ENCODE data around the gene ARMH3. TPM values are rescaled to one million over a fixed set of nuclear protein-coding genes. Genes with fewer than 3 reads are reported as not detected.

ARMH3 gene
- total and polyA plus RNA-seq, 10 of the 15 experiments (the other 5 are each of a cell fraction or from before 2014, with no cell fraction given), result 13.0 to 33.0 (median 16.4) TPM

DNA sequence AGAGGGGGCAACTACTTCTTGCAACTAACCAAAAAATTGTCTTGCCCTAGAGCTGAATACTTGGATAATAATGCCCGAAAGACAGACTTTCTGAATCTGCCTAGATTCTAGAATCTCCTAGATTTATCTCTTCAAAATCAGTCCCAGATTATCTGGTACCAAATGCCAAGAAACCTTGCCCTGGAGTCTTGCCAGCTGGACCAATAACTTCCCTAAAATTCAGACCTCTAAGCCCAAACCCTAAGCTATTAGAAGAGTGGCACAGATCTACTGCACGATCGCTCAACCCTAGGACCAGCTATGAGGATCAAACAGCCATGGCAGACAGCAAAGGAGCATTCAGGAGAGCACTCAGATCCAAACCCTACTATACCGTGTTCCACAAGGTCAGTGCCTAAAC, 45.0 kb downstream of the ARMH3 start:
- Histone ChIP-seq H2AFZ (ENCODE audit: control insufficient read depth, low read depth, low read length) (no peak overlapping the region), H3K9ac (ENCODE audit: control insufficient read depth, insufficient read depth, low read length) (no peak overlapping the region), H3K27ac (ENCODE audit: control insufficient read depth, insufficient read depth) (no peak overlapping the region), H3K27me3 (replicated peaks in 1 of 2; ENCODE audit: control insufficient read depth in 2 of 2, insufficient read depth in 2 of 2, low read length in 1 of 2) (no peaks in the 10 kb centered on the region), H3K4me3 (no peak overlapping the region), H3K4me2 (ENCODE audit: control insufficient read depth, insufficient read depth) (no peak overlapping the region), H3K4me1 (ENCODE audit: control insufficient read depth, insufficient read depth, low read length) (peaks cover 9% of the 10 kb centered on the region), H3K79me2 (ENCODE audit: control insufficient read depth, insufficient read depth, low read length) (no peaks in the 10 kb centered on the region), H3K9me3 (replicated peaks; ENCODE audit: control insufficient read depth, insufficient read depth, low read length) (no peaks in the 10 kb centered on the region), H3K36me3 (ENCODE audit: control insufficient read depth in 2 of 2, insufficient read depth in 2 of 2, low read length in 1 of 2) (peaks cover 0 to 7% of the 10 kb centered on the region in 2 experiments), H4K20me1 (ENCODE audit: control insufficient read depth, insufficient read depth) (no peaks in the 10 kb centered on the region)
- intact Hi-C loops (cut with micrococcal nuclease; ENCODE audit: unreplicated experiment) (no loop called here), in situ Hi-C loops (cut with MboI) (no loop called here)
- ChIA-PET RAD21 (ENCODE audit: unreplicated experiment) (interaction anchor here (0.5 to 16.8 kb wide), 16 partner anchors 9 to 171 kb away, joined by 3 to 538 read pairs (median 18); partner anchors contain the start of genes HPS6 and KCNIP2), CTCF (interaction anchor here (1.0 to 19.2 kb wide), 39 partner anchors 9 to 237 kb away, joined by 3 to 697 read pairs (median 11); partner anchors contain the start of genes ARMH3, KCNIP2, NPM3 and OGA), POLR2A (interaction anchor here (1.0 to 5.2 kb wide), 4 partner anchors 108 to 170 kb away, joined by 3 to 55 read pairs (median 15); no protein-coding TSS in a partner anchor), SMC1A (ENCODE audit: uncharacterized antibody, unreplicated experiment) (interaction anchor here (1.0 to 19.5 kb wide), 27 partner anchors 9 to 228 kb away, joined by 3 to 408 read pairs (median 14); partner anchors contain the start of genes ARMH3, KCNIP2 and NPM3)
- FAIRE-seq (no peak), ATAC-seq (no peak), DNase-seq (ENCODE audit: low read depth, low spot score) (no peak)
- 77% methylated on average over 4 of the region's 4 CpGs for WGBS (ENCODE audit: insufficient coverage, insufficient replicate concordance, low lambda C conversion rate, missing lambda C conversion rate)
- no TSS peak for BruUV-seq (replicated peaks)
- TF ChIP-seq ZNF207 (IDR thresholded peaks at IDR 0.05; ENCODE audit: borderline replicate concordance), result no peak
- TF ChIP-seq, protein P1, sequence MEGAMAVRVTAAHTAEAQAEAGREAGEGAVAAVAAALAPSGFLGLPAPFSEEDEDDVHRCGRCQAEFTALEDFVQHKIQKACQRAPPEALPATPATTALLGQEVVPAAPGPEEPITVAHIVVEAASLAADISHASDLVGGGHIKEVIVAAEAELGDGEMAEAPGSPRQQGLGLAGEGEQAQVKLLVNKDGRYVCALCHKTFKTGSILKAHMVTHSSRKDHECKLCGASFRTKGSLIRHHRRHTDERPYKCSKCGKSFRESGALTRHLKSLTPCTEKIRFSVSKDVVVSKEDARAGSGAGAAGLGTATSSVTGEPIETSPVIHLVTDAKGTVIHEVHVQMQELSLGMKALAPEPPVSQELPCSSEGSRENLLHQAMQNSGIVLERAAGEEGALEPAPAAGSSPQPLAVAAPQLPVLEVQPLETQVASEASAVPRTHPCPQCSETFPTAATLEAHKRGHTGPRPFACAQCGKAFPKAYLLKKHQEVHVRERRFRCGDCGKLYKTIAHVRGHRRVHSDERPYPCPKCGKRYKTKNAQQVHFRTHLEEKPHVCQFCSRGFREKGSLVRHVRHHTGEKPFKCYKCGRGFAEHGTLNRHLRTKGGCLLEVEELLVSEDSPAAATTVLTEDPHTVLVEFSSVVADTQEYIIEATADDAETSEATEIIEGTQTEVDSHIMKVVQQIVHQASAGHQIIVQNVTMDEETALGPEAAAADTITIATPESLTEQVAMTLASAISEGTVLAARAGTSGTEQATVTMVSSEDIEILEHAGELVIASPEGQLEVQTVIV (IDR thresholded peaks at IDR 0.05; ENCODE audit: borderline replicate concordance, partially characterized antibody), result no peak
- TF ChIP-seq, protein P2, sequence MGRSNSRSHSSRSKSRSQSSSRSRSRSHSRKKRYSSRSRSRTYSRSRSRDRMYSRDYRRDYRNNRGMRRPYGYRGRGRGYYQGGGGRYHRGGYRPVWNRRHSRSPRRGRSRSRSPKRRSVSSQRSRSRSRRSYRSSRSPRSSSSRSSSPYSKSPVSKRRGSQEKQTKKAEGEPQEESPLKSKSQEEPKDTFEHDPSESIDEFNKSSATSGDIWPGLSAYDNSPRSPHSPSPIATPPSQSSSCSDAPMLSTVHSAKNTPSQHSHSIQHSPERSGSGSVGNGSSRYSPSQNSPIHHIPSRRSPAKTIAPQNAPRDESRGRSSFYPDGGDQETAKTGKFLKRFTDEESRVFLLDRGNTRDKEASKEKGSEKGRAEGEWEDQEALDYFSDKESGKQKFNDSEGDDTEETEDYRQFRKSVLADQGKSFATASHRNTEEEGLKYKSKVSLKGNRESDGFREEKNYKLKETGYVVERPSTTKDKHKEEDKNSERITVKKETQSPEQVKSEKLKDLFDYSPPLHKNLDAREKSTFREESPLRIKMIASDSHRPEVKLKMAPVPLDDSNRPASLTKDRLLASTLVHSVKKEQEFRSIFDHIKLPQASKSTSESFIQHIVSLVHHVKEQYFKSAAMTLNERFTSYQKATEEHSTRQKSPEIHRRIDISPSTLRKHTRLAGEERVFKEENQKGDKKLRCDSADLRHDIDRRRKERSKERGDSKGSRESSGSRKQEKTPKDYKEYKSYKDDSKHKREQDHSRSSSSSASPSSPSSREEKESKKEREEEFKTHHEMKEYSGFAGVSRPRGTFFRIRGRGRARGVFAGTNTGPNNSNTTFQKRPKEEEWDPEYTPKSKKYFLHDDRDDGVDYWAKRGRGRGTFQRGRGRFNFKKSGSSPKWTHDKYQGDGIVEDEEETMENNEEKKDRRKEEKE (IDR thresholded peaks at IDR 0.05), result no peak
- TF ChIP-seq, protein P3, sequence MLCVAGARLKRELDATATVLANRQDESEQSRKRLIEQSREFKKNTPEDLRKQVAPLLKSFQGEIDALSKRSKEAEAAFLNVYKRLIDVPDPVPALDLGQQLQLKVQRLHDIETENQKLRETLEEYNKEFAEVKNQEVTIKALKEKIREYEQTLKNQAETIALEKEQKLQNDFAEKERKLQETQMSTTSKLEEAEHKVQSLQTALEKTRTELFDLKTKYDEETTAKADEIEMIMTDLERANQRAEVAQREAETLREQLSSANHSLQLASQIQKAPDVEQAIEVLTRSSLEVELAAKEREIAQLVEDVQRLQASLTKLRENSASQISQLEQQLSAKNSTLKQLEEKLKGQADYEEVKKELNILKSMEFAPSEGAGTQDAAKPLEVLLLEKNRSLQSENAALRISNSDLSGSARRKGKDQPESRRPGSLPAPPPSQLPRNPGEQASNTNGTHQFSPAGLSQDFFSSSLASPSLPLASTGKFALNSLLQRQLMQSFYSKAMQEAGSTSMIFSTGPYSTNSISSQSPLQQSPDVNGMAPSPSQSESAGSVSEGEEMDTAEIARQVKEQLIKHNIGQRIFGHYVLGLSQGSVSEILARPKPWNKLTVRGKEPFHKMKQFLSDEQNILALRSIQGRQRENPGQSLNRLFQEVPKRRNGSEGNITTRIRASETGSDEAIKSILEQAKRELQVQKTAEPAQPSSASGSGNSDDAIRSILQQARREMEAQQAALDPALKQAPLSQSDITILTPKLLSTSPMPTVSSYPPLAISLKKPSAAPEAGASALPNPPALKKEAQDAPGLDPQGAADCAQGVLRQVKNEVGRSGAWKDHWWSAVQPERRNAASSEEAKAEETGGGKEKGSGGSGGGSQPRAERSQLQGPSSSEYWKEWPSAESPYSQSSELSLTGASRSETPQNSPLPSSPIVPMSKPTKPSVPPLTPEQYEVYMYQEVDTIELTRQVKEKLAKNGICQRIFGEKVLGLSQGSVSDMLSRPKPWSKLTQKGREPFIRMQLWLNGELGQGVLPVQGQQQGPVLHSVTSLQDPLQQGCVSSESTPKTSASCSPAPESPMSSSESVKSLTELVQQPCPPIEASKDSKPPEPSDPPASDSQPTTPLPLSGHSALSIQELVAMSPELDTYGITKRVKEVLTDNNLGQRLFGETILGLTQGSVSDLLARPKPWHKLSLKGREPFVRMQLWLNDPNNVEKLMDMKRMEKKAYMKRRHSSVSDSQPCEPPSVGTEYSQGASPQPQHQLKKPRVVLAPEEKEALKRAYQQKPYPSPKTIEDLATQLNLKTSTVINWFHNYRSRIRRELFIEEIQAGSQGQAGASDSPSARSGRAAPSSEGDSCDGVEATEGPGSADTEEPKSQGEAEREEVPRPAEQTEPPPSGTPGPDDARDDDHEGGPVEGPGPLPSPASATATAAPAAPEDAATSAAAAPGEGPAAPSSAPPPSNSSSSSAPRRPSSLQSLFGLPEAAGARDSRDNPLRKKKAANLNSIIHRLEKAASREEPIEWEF (IDR thresholded peaks at IDR 0.05; ENCODE audit: insufficient replicate concordance, low read depth, low read length), result no peak
- no peak for TF ChIP-seq BMI1 (IDR thresholded peaks at IDR 0.05; ENCODE audit: borderline replicate concordance)
- TF ChIP-seq E2F8 (IDR thresholded peaks at IDR 0.05; ENCODE audit: low read depth, partially characterized antibody), result no peak
- no peak for TF ChIP-seq CEBPB (IDR thresholded peaks at IDR 0.05; ENCODE audit: borderline replicate concordance in 1 of 2, low read depth in 2 of 2, low read length in 2 of 2)
- no peak for TF ChIP-seq HDAC2 (IDR thresholded peaks at IDR 0.05)
- TF ChIP-seq SREBF1 (IDR thresholded peaks at IDR 0.05; ENCODE audit: low read length), result no peak
